ENCODE measurements around the gene KIF1B.
"Not testable (repeated sequence)": the region's sequence is repeated elsewhere in the genome, so short reads cannot be mapped to it uniquely, and the experiment has no call there.

Gene KIF1B

DNA sequence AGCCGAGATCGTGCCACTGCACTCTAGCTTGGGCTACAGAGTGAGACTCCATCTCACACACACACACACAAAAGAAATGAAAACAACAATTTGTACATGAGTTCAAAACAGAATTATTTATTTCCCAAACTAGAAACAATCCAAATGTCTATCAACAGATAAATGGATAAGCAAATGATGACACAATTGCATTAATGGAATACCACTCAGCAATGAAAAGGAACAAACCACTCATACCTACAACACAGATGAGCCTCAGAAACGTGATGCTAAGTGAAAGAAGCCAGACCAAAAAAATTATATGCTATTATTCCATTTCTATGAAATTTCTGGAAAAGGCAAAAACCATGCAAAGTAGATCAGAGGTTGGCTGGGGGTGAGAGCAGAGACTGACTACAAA is 186.5 kb downstream of the KIF1B start:
- H3K27ac ChIP-seq (ENCODE audit: low read length) = no peak overlapping the region
- H3K36me3 ChIP-seq (ENCODE audit: control insufficient read depth in 1 of 2, insufficient read depth in 2 of 2, low read length in 2 of 2) = no peaks in the 10 kb centered on the region
- no peak overlapping the region for H3K4me3 ChIP-seq (ENCODE audit: low read depth in 1 of 2, low read length in 2 of 2)
- H3K27me3 ChIP-seq (ENCODE audit: low read depth, low read length) = no peaks in the 10 kb centered on the region
- H3K4me1 ChIP-seq (ENCODE audit: control insufficient read depth in 1 of 2, insufficient read depth in 2 of 2, low read length in 2 of 2) = peaks cover 0 to 13% of the 10 kb centered on the region in 2 donors
- H3K9me3 ChIP-seq (ENCODE audit: control insufficient read depth in 1 of 2, low read length in 2 of 2) = no peaks in the 10 kb centered on the region

DNA sequence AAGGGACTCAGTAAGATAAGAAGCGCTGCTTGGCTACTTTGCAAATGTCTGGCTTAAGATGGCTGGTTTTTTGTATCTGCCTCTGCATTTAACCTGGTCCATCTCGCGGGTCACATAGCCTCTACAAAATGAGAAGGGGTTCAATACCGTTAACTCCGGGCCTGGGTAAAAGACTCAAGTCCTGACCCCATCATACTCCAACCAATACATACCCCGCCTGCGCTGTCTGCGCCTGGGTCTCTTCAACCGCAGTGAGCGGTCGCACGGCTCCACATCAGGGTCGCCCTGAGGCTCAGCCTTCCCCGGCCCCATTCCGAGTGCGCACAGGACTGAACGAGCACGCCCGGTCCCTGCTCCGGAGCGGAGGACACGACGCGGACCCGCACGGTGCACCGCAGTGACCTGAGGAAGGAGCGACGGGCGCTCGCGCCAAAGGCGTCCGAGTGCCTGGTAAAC is 187.9 kb downstream of the KIF1B start:
- Histone ChIP-seq H3K4me3 (ENCODE audit: low read depth in 1 of 2, low read length in 2 of 2) (peak overlapping the region; percentile 84 to 94), H3K9me3 (ENCODE audit: control insufficient read depth in 1 of 2, low read length in 2 of 2) (no peaks in the 10 kb centered on the region), H3K27ac (ENCODE audit: low read length) (peak overlapping the region; percentile 31), H3K4me1 (ENCODE audit: control insufficient read depth in 1 of 2, insufficient read depth in 2 of 2, low read length in 2 of 2) (peaks cover 0 to 13% of the 10 kb centered on the region in 2 donors), H3K36me3 (ENCODE audit: control insufficient read depth in 1 of 2, insufficient read depth in 2 of 2, low read length in 2 of 2) (peaks cover 0 to 3% of the 10 kb centered on the region in 2 donors), H3K27me3 (ENCODE audit: low read depth, low read length) (no peaks in the 10 kb centered on the region)

DNA sequence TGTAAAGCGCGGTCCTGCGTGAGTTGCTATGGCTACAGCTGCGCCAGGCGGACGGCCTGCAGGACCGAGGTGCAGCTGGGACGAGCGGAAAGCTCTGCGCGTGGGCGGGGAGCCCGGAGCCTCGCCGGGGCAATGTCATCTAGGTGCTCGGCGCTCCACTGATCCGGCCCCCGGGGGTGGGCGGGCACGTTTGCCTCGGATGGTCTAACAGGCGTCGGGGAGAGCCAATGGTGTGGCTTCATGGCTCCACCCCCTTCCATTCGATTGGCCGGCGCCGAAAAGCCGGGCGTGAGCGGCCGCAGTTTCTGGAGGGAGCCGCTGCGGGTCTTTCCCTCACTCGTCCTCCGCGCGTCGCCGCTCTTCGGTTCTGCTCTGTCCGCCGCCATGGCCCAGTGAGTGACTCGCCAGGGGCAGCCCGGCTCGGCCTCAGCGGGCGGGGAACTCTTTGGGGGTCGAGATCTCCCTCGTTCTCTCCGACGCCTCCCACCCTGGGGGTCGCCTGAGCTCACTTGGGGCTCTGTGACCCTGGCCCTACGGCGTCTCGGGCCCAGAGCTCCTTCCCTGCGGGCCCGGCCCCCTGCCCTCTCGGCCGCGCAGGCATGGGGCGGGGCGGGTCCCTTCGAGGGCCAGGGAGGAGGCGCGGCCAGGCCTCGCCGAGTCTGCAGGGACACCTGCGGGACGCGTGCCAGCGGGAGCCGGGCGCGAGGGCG is 188.5 kb downstream of the KIF1B start, which contains the start of gene PGD:
TSS of gene PGD (plus strand) at position 331 of the 710 bp plus-strand sequence. CDS start at position 385, 54 bp downstream.
- Histone ChIP-seq H3K9me3 (ENCODE audit: control insufficient read depth in 1 of 2, low read length in 2 of 2) (no peaks in the 10 kb centered on the region), H3K4me3 (ENCODE audit: low read depth in 1 of 2, low read length in 2 of 2) (peak within 1 kb of the TSS; percentile 84 to 94), H3K36me3 (ENCODE audit: control insufficient read depth in 1 of 2, insufficient read depth in 2 of 2, low read length in 2 of 2) (peaks cover 5 to 9% of the 10 kb centered on the region in 2 donors), H3K27ac (ENCODE audit: low read length) (peak within 1 kb of the TSS; percentile 31), H3K27me3 (ENCODE audit: low read depth, low read length) (no peaks in the 10 kb centered on the region), H3K4me1 (ENCODE audit: control insufficient read depth in 1 of 2, insufficient read depth in 2 of 2, low read length in 2 of 2) (peaks cover 0 to 13% of the 10 kb centered on the region in 2 donors)

DNA sequence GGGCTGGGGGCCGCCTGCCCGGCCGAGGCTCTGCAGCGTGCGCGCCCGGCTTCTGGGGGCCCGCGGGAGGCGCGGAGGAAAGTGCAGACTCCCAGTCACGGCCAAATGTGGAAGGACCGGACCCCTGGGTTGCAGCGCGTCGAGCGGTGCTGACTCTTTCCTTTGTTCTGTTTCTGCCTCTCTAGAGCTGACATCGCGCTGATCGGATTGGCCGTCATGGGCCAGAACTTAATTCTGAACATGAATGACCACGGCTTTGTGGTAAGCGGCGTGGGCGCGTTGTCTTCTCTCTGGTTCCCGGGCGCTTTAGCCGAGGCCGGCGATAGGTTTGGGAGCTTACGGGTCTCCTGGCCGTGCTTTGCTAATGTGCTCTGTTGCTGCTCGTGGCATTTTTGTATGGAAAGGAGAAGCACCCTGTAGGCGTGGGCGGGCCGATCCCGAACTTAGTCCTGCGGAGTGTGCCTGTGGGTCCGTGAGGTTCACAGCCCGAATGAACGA is 189.1 kb downstream of the KIF1B start:
- Histone ChIP-seq H3K9me3 (ENCODE audit: control insufficient read depth in 1 of 2, low read length in 2 of 2) (no peaks in the 10 kb centered on the region), H3K4me3 (ENCODE audit: low read depth in 1 of 2, low read length in 2 of 2) (peak overlapping the region; percentile 78 to 94), H3K27ac (ENCODE audit: low read length) (peak overlapping the region; percentile 24), H3K36me3 (ENCODE audit: control insufficient read depth in 1 of 2, insufficient read depth in 2 of 2, low read length in 2 of 2) (peaks cover 11 to 15% of the 10 kb centered on the region in 2 donors), H3K4me1 (ENCODE audit: control insufficient read depth in 1 of 2, insufficient read depth in 2 of 2, low read length in 2 of 2) (peaks cover 0 to 13% of the 10 kb centered on the region in 2 donors), H3K27me3 (ENCODE audit: low read depth, low read length) (no peaks in the 10 kb centered on the region)

DNA sequence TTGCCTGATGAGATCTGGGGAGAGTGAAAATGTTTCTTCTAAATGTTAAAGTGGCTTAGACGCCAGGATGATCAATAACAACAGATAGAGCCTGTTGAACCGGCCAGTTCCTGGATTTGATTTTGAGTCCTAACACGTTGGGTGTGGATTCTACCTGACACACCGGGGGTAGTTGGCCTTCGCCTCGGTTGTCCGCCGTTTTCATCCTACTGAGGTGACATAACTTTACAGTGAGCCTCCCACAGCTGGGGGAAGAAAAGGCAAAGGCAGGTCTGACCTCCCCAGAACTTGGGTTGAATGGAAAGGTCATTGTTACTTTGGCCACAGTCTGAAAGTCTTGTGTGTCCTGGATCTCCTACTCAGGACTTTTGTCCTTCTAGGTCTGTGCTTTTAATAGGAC is 189.6 kb downstream of the KIF1B start:
- H3K4me1 ChIP-seq (ENCODE audit: control insufficient read depth in 1 of 2, insufficient read depth in 2 of 2, low read length in 2 of 2) = peaks cover 0 to 13% of the 10 kb centered on the region in 2 donors
- H3K27ac ChIP-seq (ENCODE audit: low read length) = peak overlapping the region; percentile 24
- peaks cover 15 to 18% of the 10 kb centered on the region in 2 donors for H3K36me3 ChIP-seq (ENCODE audit: control insufficient read depth in 1 of 2, insufficient read depth in 2 of 2, low read length in 2 of 2)
- H3K9me3 ChIP-seq (ENCODE audit: control insufficient read depth in 1 of 2, low read length in 2 of 2) = no peaks in the 10 kb centered on the region
- peak overlapping the region; percentile 78 to 94 for H3K4me3 ChIP-seq (ENCODE audit: low read depth in 1 of 2, low read length in 2 of 2)
- no peaks in the 10 kb centered on the region for H3K27me3 ChIP-seq (ENCODE audit: low read depth, low read length)

DNA sequence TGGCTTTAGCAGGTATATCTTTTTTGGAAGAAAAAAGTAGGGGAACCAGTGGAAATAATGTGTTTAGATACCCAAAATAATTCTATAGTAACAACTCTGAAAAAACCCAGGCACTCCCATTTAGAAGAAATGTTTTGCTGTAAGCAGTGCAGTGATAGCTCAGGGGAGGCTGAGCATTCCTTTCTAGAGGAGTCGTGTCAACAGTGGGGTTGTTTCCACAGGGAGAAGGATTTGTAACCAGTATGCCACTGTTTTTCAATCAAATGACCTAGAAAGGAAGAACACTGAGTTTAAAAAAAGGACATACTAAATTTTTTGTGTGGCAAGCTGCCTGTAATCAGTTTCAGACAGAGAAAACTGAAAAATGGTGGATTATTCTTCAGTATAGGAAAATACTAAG is 190.9 kb downstream of the KIF1B start:
- Histone ChIP-seq H3K4me3 (ENCODE audit: low read depth in 1 of 2, low read length in 2 of 2) (no peak overlapping the region), H3K27ac (ENCODE audit: low read length) (no peak overlapping the region), H3K9me3 (ENCODE audit: control insufficient read depth in 1 of 2, low read length in 2 of 2) (no peaks in the 10 kb centered on the region), H3K4me1 (ENCODE audit: control insufficient read depth in 1 of 2, insufficient read depth in 2 of 2, low read length in 2 of 2) (peaks cover 0 to 13% of the 10 kb centered on the region in 2 donors), H3K27me3 (ENCODE audit: low read depth, low read length) (no peaks in the 10 kb centered on the region), H3K36me3 (ENCODE audit: control insufficient read depth in 1 of 2, insufficient read depth in 2 of 2, low read length in 2 of 2) (peaks cover 18 to 30% of the 10 kb centered on the region in 2 donors)

DNA sequence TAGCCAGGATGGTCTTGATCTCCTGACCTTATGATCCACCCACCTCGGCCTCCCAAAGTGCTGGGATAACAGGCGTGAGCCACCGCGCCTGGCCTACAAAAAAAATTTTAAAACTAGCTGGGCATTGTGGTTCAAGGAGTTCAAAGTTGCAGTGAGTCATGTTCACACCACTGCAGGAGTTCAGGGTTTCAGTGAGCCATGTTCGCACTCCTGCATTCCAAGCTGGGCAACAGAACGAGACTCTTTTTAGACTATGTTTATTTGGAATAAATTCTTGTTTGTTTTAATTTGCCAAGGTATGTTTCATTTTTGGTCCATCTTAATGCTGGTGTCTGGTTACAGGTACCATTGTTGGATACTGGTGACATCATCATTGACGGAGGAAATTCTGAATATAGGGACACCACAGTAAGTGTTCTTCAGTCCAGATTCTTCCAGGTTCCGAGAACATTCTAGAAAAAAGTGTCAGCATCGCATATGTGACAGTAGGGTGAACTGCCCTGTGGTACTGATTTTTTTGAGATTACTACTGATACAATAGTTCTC is 192.4 kb downstream of the KIF1B start:
- Histone ChIP-seq H3K36me3 (ENCODE audit: control insufficient read depth in 1 of 2, insufficient read depth in 2 of 2, low read length in 2 of 2) (peaks cover 25 to 45% of the 10 kb centered on the region in 2 donors), H3K4me3 (ENCODE audit: low read depth in 1 of 2, low read length in 2 of 2) (no peak overlapping the region), H3K4me1 (ENCODE audit: control insufficient read depth in 1 of 2, insufficient read depth in 2 of 2, low read length in 2 of 2) (peaks cover 0 to 13% of the 10 kb centered on the region in 2 donors), H3K9me3 (ENCODE audit: control insufficient read depth in 1 of 2, low read length in 2 of 2) (no peaks in the 10 kb centered on the region), H3K27me3 (ENCODE audit: low read depth, low read length) (no peaks in the 10 kb centered on the region), H3K27ac (ENCODE audit: low read length) (no peak overlapping the region)

DNA sequence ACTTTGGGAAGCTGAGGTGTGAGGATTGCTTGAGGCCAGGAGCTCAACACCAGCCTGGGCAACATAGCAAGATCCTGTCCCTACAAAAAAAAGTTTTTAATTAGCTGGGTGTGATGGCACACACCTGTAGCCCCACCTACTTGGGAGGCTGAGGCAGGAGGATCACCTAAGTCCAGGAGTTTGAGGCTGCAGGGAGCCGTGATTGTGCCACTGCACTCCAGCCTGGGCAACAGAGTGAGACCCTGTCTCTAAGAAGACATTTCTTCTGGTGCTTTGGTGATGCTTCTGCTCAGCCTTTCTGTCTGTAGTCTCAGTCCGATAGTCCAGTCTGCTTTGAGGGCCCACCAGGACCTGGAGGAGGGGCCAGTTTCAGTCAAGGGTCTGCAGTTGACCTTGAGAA is 196.8 kb downstream of the KIF1B start:
- no peak overlapping the region for H3K4me3 ChIP-seq (ENCODE audit: low read depth in 1 of 2, low read length in 2 of 2)
- peaks cover 45 to 84% of the 10 kb centered on the region in 2 donors for H3K36me3 ChIP-seq (ENCODE audit: control insufficient read depth in 1 of 2, insufficient read depth in 2 of 2, low read length in 2 of 2)
- H3K27me3 ChIP-seq (ENCODE audit: low read depth, low read length) = no peaks in the 10 kb centered on the region
- H3K4me1 ChIP-seq (ENCODE audit: control insufficient read depth in 1 of 2, insufficient read depth in 2 of 2, low read length in 2 of 2) = no peaks in the 10 kb centered on the region
- H3K27ac ChIP-seq (ENCODE audit: low read length) = no peak overlapping the region
- no peaks in the 10 kb centered on the region for H3K9me3 ChIP-seq (ENCODE audit: control insufficient read depth in 1 of 2, low read length in 2 of 2)

DNA sequence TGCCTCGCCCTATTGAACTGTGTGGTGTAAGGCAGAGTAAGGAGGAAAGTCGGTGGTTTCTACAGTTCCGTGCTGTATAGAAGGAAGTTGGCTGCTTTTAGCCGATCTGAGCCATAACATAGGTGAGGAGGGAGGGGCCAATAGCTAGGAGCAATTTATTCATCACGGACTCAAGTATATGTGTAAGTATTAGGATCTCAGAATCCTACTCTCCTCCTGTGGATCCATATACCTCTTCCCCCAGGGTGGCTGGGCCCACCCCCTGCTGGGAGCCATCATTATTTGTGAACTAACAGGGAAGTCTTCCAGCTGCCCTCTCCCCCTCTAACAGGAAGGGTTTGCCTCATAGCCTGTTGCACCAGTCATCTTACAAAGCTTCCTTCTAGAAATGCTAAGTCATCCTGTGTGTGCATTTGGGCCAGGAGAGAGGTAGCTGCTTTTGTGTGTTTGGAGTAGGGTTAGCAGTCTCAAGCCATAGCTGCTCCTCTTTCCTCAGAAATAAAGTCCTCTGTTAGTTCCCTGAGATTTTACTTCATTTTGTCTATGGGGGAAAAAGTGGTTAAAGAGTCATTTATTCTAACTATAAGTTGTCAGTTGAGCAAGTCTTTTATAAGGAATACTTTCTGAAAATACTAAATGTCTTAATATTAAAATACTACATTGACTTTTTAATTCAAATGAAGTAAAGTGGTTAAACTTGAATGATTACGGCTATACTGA is 205.0 kb downstream of the KIF1B start:
- Histone ChIP-seq H3K27ac (ENCODE audit: low read length) (peak overlapping the region; percentile 58), H3K4me3 (ENCODE audit: low read depth in 1 of 2, low read length in 2 of 2) (peak overlapping the region in 1 of 2 donors; percentile 13), H3K9me3 (ENCODE audit: control insufficient read depth in 1 of 2, low read length in 2 of 2) (no peaks in the 10 kb centered on the region), H3K36me3 (ENCODE audit: control insufficient read depth in 1 of 2, insufficient read depth in 2 of 2, low read length in 2 of 2) (peaks cover 58 to 77% of the 10 kb centered on the region in 2 donors), H3K4me1 (ENCODE audit: control insufficient read depth in 1 of 2, insufficient read depth in 2 of 2, low read length in 2 of 2) (no peaks in the 10 kb centered on the region), H3K27me3 (ENCODE audit: low read depth, low read length) (no peaks in the 10 kb centered on the region)

DNA sequence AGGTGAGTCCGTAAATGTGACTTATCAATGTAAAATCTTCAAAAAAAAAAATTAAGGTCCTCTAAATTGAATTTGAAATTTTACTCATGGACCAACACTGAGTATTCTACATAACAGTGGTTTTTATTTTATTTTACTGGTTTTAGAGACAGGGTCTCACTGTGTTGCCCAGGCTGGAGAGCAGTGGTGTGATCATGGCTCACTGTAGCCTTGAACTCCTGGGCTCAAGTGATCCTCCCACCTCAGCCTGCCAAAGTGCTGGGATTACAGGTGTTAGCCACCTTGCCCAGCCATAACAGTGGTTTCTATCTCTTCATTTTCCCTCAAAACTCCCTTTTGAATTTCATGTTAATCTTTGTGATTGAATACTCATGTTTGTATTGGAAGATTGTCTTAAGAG is 205.6 kb downstream of the KIF1B start:
- H3K27ac ChIP-seq (ENCODE audit: low read length); H3K9me3 ChIP-seq (ENCODE audit: control insufficient read depth in 1 of 2, low read length in 2 of 2); H3K27me3 ChIP-seq (ENCODE audit: low read depth, low read length); H3K4me1 ChIP-seq (ENCODE audit: control insufficient read depth in 1 of 2, insufficient read depth in 2 of 2, low read length in 2 of 2); H3K4me3 ChIP-seq (ENCODE audit: low read depth in 1 of 2, low read length in 2 of 2): not testable (repeated sequence)
- peaks cover 58 to 72% of the 10 kb centered on the region in 2 donors for H3K36me3 ChIP-seq (ENCODE audit: control insufficient read depth in 1 of 2, insufficient read depth in 2 of 2, low read length in 2 of 2)

DNA sequence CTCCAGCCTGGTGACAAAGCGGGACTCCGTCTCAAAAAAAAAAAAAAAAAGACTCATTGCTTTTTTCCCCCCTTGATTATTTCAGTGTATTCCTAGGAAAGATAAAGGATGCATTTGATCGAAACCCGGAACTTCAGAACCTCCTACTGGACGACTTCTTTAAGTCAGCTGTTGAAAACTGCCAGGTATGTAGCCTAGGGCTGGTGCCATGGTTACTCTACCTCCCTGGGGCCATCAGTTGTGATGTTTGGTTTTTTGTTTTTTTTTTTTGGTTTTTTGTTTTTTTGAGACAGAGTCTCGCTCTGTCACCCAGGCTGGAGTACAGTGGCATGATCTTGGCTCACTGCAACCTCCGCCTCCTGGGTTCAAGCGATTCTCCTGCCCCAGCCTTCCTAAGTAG is 208.4 kb downstream of the KIF1B start:
- H3K27me3 ChIP-seq (ENCODE audit: low read depth, low read length); H3K27ac ChIP-seq (ENCODE audit: low read length); H3K9me3 ChIP-seq (ENCODE audit: control insufficient read depth in 1 of 2, low read length in 2 of 2); H3K4me1 ChIP-seq (ENCODE audit: control insufficient read depth in 1 of 2, insufficient read depth in 2 of 2, low read length in 2 of 2); H3K4me3 ChIP-seq (ENCODE audit: low read depth in 1 of 2, low read length in 2 of 2): not testable (repeated sequence)
- H3K36me3 ChIP-seq (ENCODE audit: control insufficient read depth in 1 of 2, insufficient read depth in 2 of 2, low read length in 2 of 2) = peaks cover 34 to 47% of the 10 kb centered on the region in 2 donors
